Measurements from ENCODE around the gene PIAS4.

Gene PIAS4

GRCh38 chr19:4028334-4029246 is 21.1 kb downstream of the PIAS4 start:
- ATAC-seq = no peak

GRCh38 chr19:4029247-4029614 is 21.7 kb downstream of the PIAS4 start:
- no peak for ATAC-seq
- TF ChIP-seq TSHZ2 (CRISPR knock-in tag; IDR thresholded peaks at IDR 0.05) = no peak
- TF ChIP-seq PATZ1 (CRISPR knock-in tag; IDR thresholded peaks at IDR 0.05; ENCODE audit: borderline replicate concordance) = no peak
- no peak for TF ChIP-seq CSDC2 (CRISPR knock-in tag; IDR thresholded peaks at IDR 0.05)
- TF ChIP-seq ZNF70 (CRISPR knock-in tag; IDR thresholded peaks at IDR 0.05) = no peak
- no peak for TF ChIP-seq RARB (CRISPR knock-in tag; IDR thresholded peaks at IDR 0.05)
- no peak for TF ChIP-seq ZC3H10 (CRISPR knock-in tag; IDR thresholded peaks at IDR 0.05)
- TF ChIP-seq BACH2 (CRISPR knock-in tag; IDR thresholded peaks at IDR 0.05; ENCODE audit: borderline replicate concordance) = no peak
- no peak for TF ChIP-seq ZNF565 (CRISPR knock-in tag; conservative IDR thresholded peaks at IDR 0.05; ENCODE audit: low read depth)
- no peak for TF ChIP-seq SNAI2 (CRISPR knock-in tag; IDR thresholded peaks at IDR 0.05)
- no peak for TF ChIP-seq ARNTL (CRISPR knock-in tag; IDR thresholded peaks at IDR 0.05; ENCODE audit: borderline replicate concordance, low read depth)
- TF ChIP-seq ISL1 (CRISPR knock-in tag; IDR thresholded peaks at IDR 0.05) = no peak
- TF ChIP-seq POU6F1 (CRISPR knock-in tag; IDR thresholded peaks at IDR 0.05; ENCODE audit: borderline replicate concordance, low read depth) = no peak
- TF ChIP-seq TCF4 (CRISPR knock-in tag; IDR thresholded peaks at IDR 0.05; ENCODE audit: borderline replicate concordance) = no peak
- TF ChIP-seq OSR1 (CRISPR knock-in tag; IDR thresholded peaks at IDR 0.05) = no peak

More at GRCh38 chr19:4028334-4029246, 21.1 kb downstream of the PIAS4 start:
- TF ChIP-seq ISL1 (CRISPR knock-in tag; IDR thresholded peaks at IDR 0.05) (no peak), TOX (CRISPR knock-in tag; IDR thresholded peaks at IDR 0.05; ENCODE audit: borderline replicate concordance) (no peak)

GRCh38 chr19:4030552-4030951 is 23.0 kb downstream of the PIAS4 start:
- no peak for ATAC-seq
- TF ChIP-seq OSR1 (CRISPR knock-in tag; IDR thresholded peaks at IDR 0.05) = no peak
- TF ChIP-seq ARNTL (CRISPR knock-in tag; IDR thresholded peaks at IDR 0.05; ENCODE audit: borderline replicate concordance, low read depth) = no peak
- TF ChIP-seq CSRNP3 (CRISPR knock-in tag; IDR thresholded peaks at IDR 0.05) = no peak
- no peak for TF ChIP-seq CSDC2 (CRISPR knock-in tag; IDR thresholded peaks at IDR 0.05)
- no peak for TF ChIP-seq ESRRG (CRISPR knock-in tag; IDR thresholded peaks at IDR 0.05)
- TF ChIP-seq ISL1 (CRISPR knock-in tag; IDR thresholded peaks at IDR 0.05) = no peak
- TF ChIP-seq TOX (CRISPR knock-in tag; IDR thresholded peaks at IDR 0.05; ENCODE audit: borderline replicate concordance) = no peak

GRCh38 chr19:4030981-4031380 is 23.4 kb downstream of the PIAS4 start:
- TF ChIP-seq ZC3H10 (CRISPR knock-in tag; IDR thresholded peaks at IDR 0.05) (no peak), CSDC2 (CRISPR knock-in tag; IDR thresholded peaks at IDR 0.05) (no peak), TSHZ2 (CRISPR knock-in tag; IDR thresholded peaks at IDR 0.05) (no peak), ESRRG (CRISPR knock-in tag; IDR thresholded peaks at IDR 0.05) (no peak), ZFP3 (CRISPR knock-in tag; IDR thresholded peaks at IDR 0.05) (no peak), ZFP30 (CRISPR knock-in tag; IDR thresholded peaks at IDR 0.05) (no peak), RARB (CRISPR knock-in tag; IDR thresholded peaks at IDR 0.05) (no peak), ZNF70 (CRISPR knock-in tag; IDR thresholded peaks at IDR 0.05) (no peak), CSRNP3 (CRISPR knock-in tag; IDR thresholded peaks at IDR 0.05) (no peak), ZNF565 (CRISPR knock-in tag; conservative IDR thresholded peaks at IDR 0.05; ENCODE audit: low read depth) (no peak)
- ATAC-seq = no peak; the same call in 2 of the 3 replicates
